Measurements from ENCODE around the gene MICALL1.

Gene MICALL1

DNA sequence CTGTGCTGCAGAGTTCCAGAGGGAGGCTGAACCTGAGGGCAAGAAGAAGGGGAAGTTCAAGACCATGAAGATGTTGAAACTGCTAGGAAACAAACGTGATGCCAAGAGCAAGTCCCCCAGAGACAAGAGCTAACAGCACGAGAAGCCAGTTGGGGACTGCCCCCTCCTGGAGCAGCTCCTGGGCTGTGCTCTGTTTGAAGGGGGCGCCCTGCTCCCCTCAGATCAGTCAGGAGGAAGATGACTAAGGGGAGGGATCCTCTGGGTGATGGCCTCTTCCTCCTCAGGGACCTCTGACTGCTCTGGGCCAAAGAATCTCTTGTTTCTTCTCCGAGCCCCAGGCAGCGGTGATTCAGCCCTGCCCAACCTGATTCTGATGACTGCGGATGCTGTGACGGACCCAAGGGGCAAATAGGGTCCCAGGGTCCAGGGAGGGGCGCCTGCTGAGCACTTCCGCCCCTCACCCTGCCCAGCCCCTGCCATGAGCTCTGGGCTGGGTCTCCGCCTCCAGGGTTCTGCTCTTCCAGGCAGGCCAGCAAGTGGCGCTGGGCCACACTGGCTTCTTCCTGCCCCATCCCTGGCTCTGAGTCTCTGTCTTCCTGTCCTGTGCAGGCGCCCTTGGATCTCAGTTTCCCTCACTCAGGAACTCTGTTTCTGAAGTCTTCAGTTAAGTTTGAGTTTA, 34.7 kb downstream of the MICALL1 start:
- TF ChIP-seq EZH2phosphoT487 (IDR thresholded peaks at IDR 0.05; ENCODE audit: borderline replicate concordance, low read length) (no peak), CTCF (IDR thresholded peaks at IDR 0.05; ENCODE audit: low read depth, low read length, poor library complexity, severe bottlenecking) (no peak)
- Histone ChIP-seq H3K9me3 (ENCODE audit: control insufficient read depth, insufficient read depth, low read length) (no peaks in the 10 kb centered on the region), H3K4me3 (ENCODE audit: low read length) (no peak overlapping the region), H3K4me2 (ENCODE audit: low read length) (no peak overlapping the region), H3K27ac (ENCODE audit: low read depth, low read length) (no peak overlapping the region), H3K27me3 (ENCODE audit: control insufficient read depth, low read length) (no peaks in the 10 kb centered on the region), H3K9me2 (replicated peaks; ENCODE audit: control insufficient read depth, low read length) (no peaks in the 10 kb centered on the region), H4K20me1 (ENCODE audit: control insufficient read depth, insufficient read depth, low read depth, low read length) (no peaks in the 10 kb centered on the region), H3F3A (ENCODE audit: control insufficient read depth, insufficient read depth) (no peaks in the 10 kb centered on the region), H3K4me1 (ENCODE audit: control insufficient read depth, low read length) (no peaks in the 10 kb centered on the region), H3K36me3 (ENCODE audit: control insufficient read depth, low read length) (no peaks in the 10 kb centered on the region), H3K79me2 (ENCODE audit: control insufficient read depth, low read length) (no peaks in the 10 kb centered on the region)

DNA sequence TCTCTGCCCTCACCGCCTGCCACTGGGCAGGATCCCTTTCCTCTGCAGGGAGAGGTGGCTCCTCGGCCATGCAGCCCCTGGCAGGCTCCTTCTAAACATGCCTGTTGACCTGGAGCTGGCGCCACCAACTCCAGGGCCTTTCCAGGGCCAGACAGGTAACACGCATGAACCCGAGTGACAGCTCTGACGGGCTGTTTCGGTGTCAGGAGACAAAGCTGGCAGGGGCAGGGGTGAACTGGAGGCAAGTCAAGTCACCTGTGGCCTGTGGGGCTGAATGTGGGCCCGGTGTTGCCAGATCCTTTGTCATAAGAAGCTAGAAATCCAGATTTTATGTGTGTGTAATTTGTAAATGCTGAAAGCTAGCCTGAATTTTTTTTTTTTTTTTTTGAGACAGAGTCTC, 36.0 kb downstream of the MICALL1 start:
- Histone ChIP-seq H3K27ac (ENCODE audit: low read depth, low read length) (no peak overlapping the region), H3K4me3 (ENCODE audit: low read length) (no peak overlapping the region), H3K9me3 (ENCODE audit: control insufficient read depth, insufficient read depth, low read length) (no peaks in the 10 kb centered on the region), H3K4me2 (ENCODE audit: low read length) (no peak overlapping the region), H3K79me2 (ENCODE audit: control insufficient read depth, low read length) (no peaks in the 10 kb centered on the region), H4K20me1 (ENCODE audit: control insufficient read depth, insufficient read depth, low read depth, low read length) (no peaks in the 10 kb centered on the region), H3K27me3 (ENCODE audit: control insufficient read depth, low read length) (no peaks in the 10 kb centered on the region), H3F3A (ENCODE audit: control insufficient read depth, insufficient read depth) (no peaks in the 10 kb centered on the region), H3K36me3 (ENCODE audit: control insufficient read depth, low read length) (no peaks in the 10 kb centered on the region), H3K4me1 (ENCODE audit: control insufficient read depth, low read length) (no peaks in the 10 kb centered on the region), H3K9me2 (replicated peaks; ENCODE audit: control insufficient read depth, low read length) (no peaks in the 10 kb centered on the region)
- TF ChIP-seq CTCF (IDR thresholded peaks at IDR 0.05; ENCODE audit: low read depth, low read length, poor library complexity, severe bottlenecking) (no peak), EZH2phosphoT487 (IDR thresholded peaks at IDR 0.05; ENCODE audit: borderline replicate concordance, low read length) (no peak)

- H3K27ac ChIP-seq (ENCODE audit: low read depth, low read length), result no peak overlapping the region
- H3K79me2 ChIP-seq (ENCODE audit: control insufficient read depth, low read length), result no peaks in the 10 kb centered on the region
- H3F3A ChIP-seq (ENCODE audit: control insufficient read depth, insufficient read depth), result no peaks in the 10 kb centered on the region
- no peaks in the 10 kb centered on the region for H3K27me3 ChIP-seq (ENCODE audit: control insufficient read depth, low read length)
- no peaks in the 10 kb centered on the region for H3K4me1 ChIP-seq (ENCODE audit: control insufficient read depth, low read length)
- no peaks in the 10 kb centered on the region for H3K9me2 ChIP-seq (replicated peaks; ENCODE audit: control insufficient read depth, low read length)
- TF ChIP-seq EZH2phosphoT487 (IDR thresholded peaks at IDR 0.05; ENCODE audit: borderline replicate concordance, low read length), result no peak
- TF ChIP-seq CTCF (IDR thresholded peaks at IDR 0.05; ENCODE audit: low read depth, low read length, poor library complexity, severe bottlenecking), result no peak
- no peak overlapping the region for H3K4me3 ChIP-seq (ENCODE audit: low read length)
- no peaks in the 10 kb centered on the region for H4K20me1 ChIP-seq (ENCODE audit: control insufficient read depth, insufficient read depth, low read depth, low read length)
- no peak overlapping the region for H3K4me2 ChIP-seq (ENCODE audit: low read length)
- H3K9me3 ChIP-seq (ENCODE audit: control insufficient read depth, insufficient read depth, low read length), result no peaks in the 10 kb centered on the region
- H3K36me3 ChIP-seq (ENCODE audit: control insufficient read depth, low read length), result no peaks in the 10 kb centered on the region
Observed at GRCh38 chr22:37943136-37943824, 37.2 kb downstream of the MICALL1 start.
